ENCODE results near the gene FNBP1.

The FNBP1 gene

GRCh38 chr9:129848712-129849441 lies 194.1 kb downstream of the FNBP1 start:
- no peak for TF ChIP-seq CTCF (conservative IDR thresholded peaks at IDR 0.05; ENCODE audit: low read depth, low read length)
- H3K4me3 ChIP-seq (ENCODE audit: low read length), result no peak overlapping the region
- no peak for DNase-seq (ENCODE audit: low read depth)

- DNase-seq (ENCODE audit: low read depth), result no peak
- no peak for TF ChIP-seq CTCF (conservative IDR thresholded peaks at IDR 0.05; ENCODE audit: low read depth, low read length)
- no peak overlapping the region for H3K4me3 ChIP-seq (ENCODE audit: low read length)
Measured at GRCh38 chr9:129845373-129845772, 197.6 kb downstream of the FNBP1 start.

GRCh38 chr9:129841071-129841470 lies 201.9 kb downstream of the FNBP1 start:
- H3K4me3 ChIP-seq (ENCODE audit: low read length), result no peak overlapping the region
- no peak for TF ChIP-seq CTCF (conservative IDR thresholded peaks at IDR 0.05; ENCODE audit: low read depth, low read length)
- no peak for DNase-seq (ENCODE audit: low read depth)

- no peak overlapping the region for H3K4me3 ChIP-seq (ENCODE audit: low read length)
Measured at GRCh38 chr9:129840034-129840433, 203.0 kb downstream of the FNBP1 start.

GRCh38 chr9:129839324-129840023 lies 203.5 kb downstream of the FNBP1 start:
- DNase-seq (ENCODE audit: low read depth), result no peak
- no peak for TF ChIP-seq CTCF (conservative IDR thresholded peaks at IDR 0.05; ENCODE audit: low read depth, low read length)
- no peak overlapping the region for H3K4me3 ChIP-seq (ENCODE audit: low read length)

More at GRCh38 chr9:129840034-129840433, 203.0 kb downstream of the FNBP1 start:
- no peak for DNase-seq (ENCODE audit: low read depth)
- no peak for TF ChIP-seq CTCF (conservative IDR thresholded peaks at IDR 0.05; ENCODE audit: low read depth, low read length)

GRCh38 chr9:129838707-129839259 lies 204.2 kb downstream of the FNBP1 start:
- H3K4me3 ChIP-seq (ENCODE audit: low read length), result no peak overlapping the region
- DNase-seq (ENCODE audit: low read depth), result no peak
- no peak for TF ChIP-seq CTCF (conservative IDR thresholded peaks at IDR 0.05; ENCODE audit: low read depth, low read length)
